MM.1S (cell line): ENCODE results near the gene NIT2.
A peak's percentile ranks its signal among the peaks of the same experiment; 100 is the strongest.

Experiments
- EZH2 ChIP-seq: fragments of 300-600 bp; sonication (generic); optimal IDR thresholded peaks from 2 replicates; pipeline ENCODE3; 2017; ENCODE audit warnings: low read depth, mild to moderate bottlenecking, antibody characterized with exemption, low read length, mixed read lengths
- EZH2phosphoT487 ChIP-seq: fragments of 300-600 bp; sonication (generic); IDR thresholded peaks from 2 replicates; pipeline ENCODE4 v1.6.1; 2018; ENCODE audit warnings: antibody characterized with exemption, low read length
- TF ChIP-seq, protein P1 (sequence below): fragments of 300-600 bp; sonication (generic); IDR thresholded peaks from 2 replicates; pipeline ENCODE4 v1.5.1; 2016; ENCODE audit warnings: antibody characterized with exemption, low read length, mixed read lengths

DNA sequence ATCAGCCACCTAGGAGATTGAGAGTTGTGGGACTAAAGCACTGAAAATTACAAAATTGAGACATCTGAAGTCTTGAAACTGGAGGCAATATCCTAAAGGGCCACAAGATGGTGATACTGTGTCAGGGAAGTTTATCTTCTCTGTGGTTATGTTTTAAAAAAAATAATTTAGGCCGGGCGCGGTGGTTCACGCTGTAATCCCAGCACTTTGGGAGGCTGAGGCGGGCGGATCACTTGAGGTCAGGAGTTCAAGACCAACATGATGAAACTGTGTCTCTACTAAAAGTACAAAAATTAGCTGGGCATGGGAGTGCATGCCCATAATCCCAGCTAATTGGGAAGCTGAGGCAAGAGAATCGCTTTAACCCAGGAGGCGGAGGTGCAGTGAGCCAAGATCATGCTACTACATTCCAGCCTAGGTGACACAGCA, 17.9 kb upstream of the NIT2 start:
- TF ChIP-seq, protein P1, sequence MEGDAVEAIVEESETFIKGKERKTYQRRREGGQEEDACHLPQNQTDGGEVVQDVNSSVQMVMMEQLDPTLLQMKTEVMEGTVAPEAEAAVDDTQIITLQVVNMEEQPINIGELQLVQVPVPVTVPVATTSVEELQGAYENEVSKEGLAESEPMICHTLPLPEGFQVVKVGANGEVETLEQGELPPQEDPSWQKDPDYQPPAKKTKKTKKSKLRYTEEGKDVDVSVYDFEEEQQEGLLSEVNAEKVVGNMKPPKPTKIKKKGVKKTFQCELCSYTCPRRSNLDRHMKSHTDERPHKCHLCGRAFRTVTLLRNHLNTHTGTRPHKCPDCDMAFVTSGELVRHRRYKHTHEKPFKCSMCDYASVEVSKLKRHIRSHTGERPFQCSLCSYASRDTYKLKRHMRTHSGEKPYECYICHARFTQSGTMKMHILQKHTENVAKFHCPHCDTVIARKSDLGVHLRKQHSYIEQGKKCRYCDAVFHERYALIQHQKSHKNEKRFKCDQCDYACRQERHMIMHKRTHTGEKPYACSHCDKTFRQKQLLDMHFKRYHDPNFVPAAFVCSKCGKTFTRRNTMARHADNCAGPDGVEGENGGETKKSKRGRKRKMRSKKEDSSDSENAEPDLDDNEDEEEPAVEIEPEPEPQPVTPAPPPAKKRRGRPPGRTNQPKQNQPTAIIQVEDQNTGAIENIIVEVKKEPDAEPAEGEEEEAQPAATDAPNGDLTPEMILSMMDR, result peak; percentile 66
- TF ChIP-seq EZH2 (no peak), EZH2phosphoT487 (no peak)
